ENCODE results near the gene ZGPAT. TPM values are rescaled to one million over a fixed set of nuclear protein-coding genes. Genes with fewer than 3 reads are reported as not detected.
A peak's percentile ranks its signal among the peaks of the same experiment; 100 is the strongest.

The ZGPAT gene
- polyA plus RNA-seq, 1 donor from 2014 or later, result 59.4 TPM

DNA sequence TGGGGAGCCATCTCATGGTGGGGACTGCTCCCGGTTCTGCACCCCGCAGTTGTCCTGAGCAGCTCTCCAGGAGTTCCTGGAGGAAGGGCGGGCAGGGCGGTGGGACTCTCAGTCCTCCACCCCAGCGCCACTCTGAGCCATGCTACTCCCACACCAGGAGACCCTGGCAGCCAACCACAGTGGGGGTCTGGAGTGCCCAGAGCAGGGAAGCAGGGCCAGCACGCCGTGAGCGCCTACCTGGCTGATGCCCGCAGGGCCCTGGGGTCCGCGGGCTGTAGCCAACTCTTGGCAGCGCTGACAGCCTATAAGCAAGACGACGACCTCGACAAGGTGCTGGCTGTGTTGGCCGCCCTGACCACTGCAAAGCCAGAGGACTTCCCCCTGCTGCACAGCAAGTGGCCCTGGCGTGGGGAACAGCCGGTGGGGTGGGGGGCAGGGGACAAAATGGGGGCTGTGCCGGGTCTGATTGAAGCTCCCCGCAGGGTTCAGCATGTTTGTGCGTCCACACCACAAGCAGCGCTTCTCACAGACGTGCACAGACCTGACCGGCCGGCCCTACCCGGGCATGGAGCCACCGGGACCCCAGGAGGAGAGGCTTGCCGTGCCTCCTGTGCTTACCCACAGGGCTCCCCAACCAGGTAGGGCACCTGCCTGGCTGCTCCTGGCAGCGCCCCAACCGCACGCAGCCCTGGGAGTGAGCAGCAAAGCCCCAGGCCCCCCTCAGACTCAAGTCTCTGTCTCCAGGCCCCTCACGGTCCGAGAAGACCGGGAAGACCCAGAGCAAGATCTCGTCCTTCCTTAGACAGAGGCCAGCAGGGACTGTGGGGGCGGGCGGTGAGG, 13.0 kb upstream of the ZGPAT start:
- Mint-ChIP-seq H3K36me3 (no peaks in the 10 kb centered on the region), H3K4me3 (no peak overlapping the region), H3K27me3 (no peaks in the 10 kb centered on the region), H3K4me1 (peaks cover 0 to 4% (median 0%) of the 10 kb centered on the region in 3 donors), H3K27ac (no peak overlapping the region), H3K9me3 (no peaks in the 10 kb centered on the region)

DNA sequence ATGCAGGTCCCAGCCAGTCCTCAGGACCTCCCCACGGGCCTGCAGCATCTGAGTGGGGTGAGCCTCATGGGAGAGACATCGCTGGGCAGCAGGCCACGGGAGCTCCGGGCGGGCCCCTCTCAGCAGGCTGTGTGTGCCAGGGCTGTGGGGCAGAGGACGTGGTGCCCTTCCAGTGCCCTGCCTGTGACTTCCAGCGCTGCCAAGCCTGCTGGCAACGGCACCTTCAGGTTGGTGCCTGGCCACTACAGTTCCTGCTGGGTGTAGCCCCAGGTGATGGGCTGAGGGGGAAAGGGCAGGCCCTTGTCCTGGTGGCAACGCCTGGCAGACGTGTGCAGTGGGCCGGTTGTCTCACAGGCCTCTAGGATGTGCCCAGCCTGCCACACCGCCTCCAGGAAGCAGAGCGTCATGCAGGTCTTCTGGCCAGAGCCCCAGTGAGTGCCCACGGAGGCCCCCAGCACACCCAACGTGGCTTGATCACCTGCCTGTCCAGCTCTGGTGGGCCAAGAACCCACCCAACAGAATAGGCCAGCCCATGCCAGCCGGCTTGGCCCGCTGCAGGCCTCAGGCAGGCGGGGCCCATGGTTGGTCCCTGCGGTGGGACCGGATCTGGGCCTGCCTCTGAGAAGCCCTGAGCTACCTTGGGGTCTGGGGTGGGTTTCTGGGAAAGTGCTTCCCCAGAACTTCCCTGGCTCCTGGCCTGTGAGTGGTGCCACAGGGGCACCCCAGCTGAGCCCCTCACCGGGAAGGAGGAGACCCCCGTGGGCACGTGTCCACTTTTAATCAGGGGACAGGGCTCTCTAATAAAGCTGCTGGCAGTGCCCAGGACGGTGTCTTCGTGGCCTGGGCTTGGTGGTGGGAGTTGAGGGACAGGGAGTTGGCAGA, 12.2 kb upstream of the ZGPAT start:
- H3K36me3 Mint-ChIP-seq, result no peaks in the 10 kb centered on the region
- H3K27me3 Mint-ChIP-seq, result no peaks in the 10 kb centered on the region
- no peaks in the 10 kb centered on the region for H3K9me3 Mint-ChIP-seq
- peaks cover 0 to 4% (median 0%) of the 10 kb centered on the region in 3 donors for H3K4me1 Mint-ChIP-seq
- H3K4me3 Mint-ChIP-seq, result no peak overlapping the region
- no peak overlapping the region for H3K27ac Mint-ChIP-seq

GRCh38 chr20:63696306-63696627, 11.6 kb upstream of the ZGPAT start:
- H3K27me3 Mint-ChIP-seq, result no peaks in the 10 kb centered on the region
- no peaks in the 10 kb centered on the region for H3K9me3 Mint-ChIP-seq
- H3K36me3 Mint-ChIP-seq, result no peaks in the 10 kb centered on the region
- H3K4me3 Mint-ChIP-seq, result no peak overlapping the region
- no peak overlapping the region for H3K27ac Mint-ChIP-seq
- H3K4me1 Mint-ChIP-seq, result peaks cover 0 to 4% (median 0%) of the 10 kb centered on the region in 3 donors

GRCh38 chr20:63696628-63697356, 11.0 kb upstream of the ZGPAT start, which contains the start of gene TNFRSF6B:
TNFRSF6B (plus strand) TSS chr20:63696652; CDS start chr20:63696768, 116 bp downstream.
- Mint-ChIP-seq H3K27me3 (no peaks in the 10 kb centered on the region), H3K9me3 (no peaks in the 10 kb centered on the region), H3K36me3 (no peaks in the 10 kb centered on the region), H3K27ac (no peak within 1 kb of the TSS), H3K4me1 (peaks cover 0 to 2% (median 0%) of the 10 kb centered on the region in 3 donors), H3K4me3 (peak within 1 kb of the TSS in 1 of 4 donors; percentile 74)

DNA sequence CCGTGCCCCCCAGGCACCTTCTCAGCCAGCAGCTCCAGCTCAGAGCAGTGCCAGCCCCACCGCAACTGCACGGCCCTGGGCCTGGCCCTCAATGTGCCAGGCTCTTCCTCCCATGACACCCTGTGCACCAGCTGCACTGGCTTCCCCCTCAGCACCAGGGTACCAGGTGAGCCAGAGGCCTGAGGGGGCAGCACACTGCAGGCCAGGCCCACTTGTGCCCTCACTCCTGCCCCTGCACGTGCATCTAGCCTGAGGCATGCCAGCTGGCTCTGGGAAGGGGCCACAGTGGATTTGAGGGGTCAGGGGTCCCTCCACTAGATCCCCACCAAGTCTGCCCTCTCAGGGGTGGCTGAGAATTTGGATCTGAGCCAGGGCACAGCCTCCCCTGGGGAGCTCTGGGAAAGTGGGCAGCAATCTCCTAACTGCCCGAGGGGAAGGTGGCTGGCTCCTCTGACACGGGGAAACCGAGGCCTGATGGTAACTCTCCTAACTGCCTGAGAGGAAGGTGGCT, 10.4 kb upstream of the ZGPAT start:
- no peaks in the 10 kb centered on the region for H3K27me3 Mint-ChIP-seq
- peak overlapping the region in 1 of 4 donors; percentile 74 for H3K4me3 Mint-ChIP-seq
- peaks cover 0 to 2% (median 0%) of the 10 kb centered on the region in 3 donors for H3K4me1 Mint-ChIP-seq
- H3K9me3 Mint-ChIP-seq, result no peaks in the 10 kb centered on the region
- H3K36me3 Mint-ChIP-seq, result no peaks in the 10 kb centered on the region
- H3K27ac Mint-ChIP-seq, result no peak overlapping the region

DNA sequence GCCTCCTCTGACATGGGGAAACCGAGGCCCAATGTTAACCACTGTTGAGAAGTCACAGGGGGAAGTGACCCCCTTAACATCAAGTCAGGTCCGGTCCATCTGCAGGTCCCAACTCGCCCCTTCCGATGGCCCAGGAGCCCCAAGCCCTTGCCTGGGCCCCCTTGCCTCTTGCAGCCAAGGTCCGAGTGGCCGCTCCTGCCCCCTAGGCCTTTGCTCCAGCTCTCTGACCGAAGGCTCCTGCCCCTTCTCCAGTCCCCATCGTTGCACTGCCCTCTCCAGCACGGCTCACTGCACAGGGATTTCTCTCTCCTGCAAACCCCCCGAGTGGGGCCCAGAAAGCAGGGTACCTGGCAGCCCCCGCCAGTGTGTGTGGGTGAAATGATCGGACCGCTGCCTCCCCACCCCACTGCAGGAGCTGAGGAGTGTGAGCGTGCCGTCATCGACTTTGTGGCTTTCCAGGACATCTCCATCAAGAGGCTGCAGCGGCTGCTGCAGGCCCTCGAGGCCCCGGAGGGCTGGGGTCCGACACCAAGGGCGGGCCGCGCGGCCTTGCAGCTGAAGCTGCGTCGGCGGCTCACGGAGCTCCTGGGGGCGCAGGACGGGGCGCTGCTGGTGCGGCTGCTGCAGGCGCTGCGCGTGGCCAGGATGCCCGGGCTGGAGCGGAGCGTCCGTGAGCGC, 9.8 kb upstream of the ZGPAT start:
- Mint-ChIP-seq H3K4me1 (peaks cover 0 to 2% (median 0%) of the 10 kb centered on the region in 3 donors), H3K27me3 (no peaks in the 10 kb centered on the region), H3K36me3 (no peaks in the 10 kb centered on the region), H3K27ac (peak overlapping the region in 1 of 3 donors; percentile 63), H3K9me3 (no peaks in the 10 kb centered on the region), H3K4me3 (no peak overlapping the region)

DNA sequence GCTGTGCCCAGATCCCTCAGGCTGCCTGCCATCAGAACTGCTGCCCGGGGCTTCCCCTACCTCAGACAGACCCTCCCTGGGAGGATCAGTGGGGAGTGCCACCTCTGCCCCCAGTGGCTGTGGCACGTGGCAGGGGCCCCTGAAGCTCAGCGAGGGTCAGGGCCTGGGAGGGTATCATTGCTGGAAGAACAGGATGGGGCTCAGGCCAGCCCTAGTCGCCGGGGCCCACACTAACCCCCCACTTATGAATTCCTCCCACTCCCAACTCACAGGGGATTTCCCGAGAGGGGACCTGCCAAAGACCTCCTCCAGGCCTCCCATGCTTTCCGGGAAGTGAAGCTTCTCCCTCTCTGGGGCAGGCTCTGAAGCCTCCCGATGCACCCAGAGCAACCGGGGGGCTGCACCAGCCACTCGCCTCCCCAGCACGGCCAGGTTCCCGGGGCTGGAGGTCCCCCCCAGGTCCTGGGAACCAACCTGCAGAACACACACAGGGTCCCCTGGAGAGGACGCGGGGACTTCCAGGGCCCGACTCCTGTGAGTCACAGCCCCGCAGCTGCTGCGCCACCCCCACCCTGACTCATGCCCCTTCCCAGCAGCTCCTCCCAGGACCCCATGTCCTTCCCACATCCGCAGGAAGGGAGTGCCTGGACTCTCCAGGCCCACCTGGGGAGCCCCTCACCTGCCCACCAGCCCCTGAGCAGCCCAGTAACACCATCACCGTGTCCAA, 8.9 kb upstream of the ZGPAT start:
- H3K36me3 Mint-ChIP-seq, result no peaks in the 10 kb centered on the region

GRCh38 chr20:63699466-63700198, 8.2 kb upstream of the ZGPAT start:
- H3K4me3 Mint-ChIP-seq, result no peak overlapping the region
- no peaks in the 10 kb centered on the region for H3K9me3 Mint-ChIP-seq
- H3K27ac Mint-ChIP-seq, result peak overlapping the region in 1 of 3 donors; percentile 53
- peaks cover 0 to 2% (median 0%) of the 10 kb centered on the region in 3 donors for H3K4me1 Mint-ChIP-seq
- H3K27me3 Mint-ChIP-seq, result no peaks in the 10 kb centered on the region
- H3K36me3 Mint-ChIP-seq, result no peaks in the 10 kb centered on the region

More for the DNA sequence above, 8.9 kb upstream of the ZGPAT start:
- H3K27ac Mint-ChIP-seq, result peak overlapping the region in 1 of 3 donors; percentile 53
- H3K4me1 Mint-ChIP-seq, result peaks cover 0 to 2% (median 0%) of the 10 kb centered on the region in 3 donors
- H3K9me3 Mint-ChIP-seq, result no peaks in the 10 kb centered on the region
- H3K27me3 Mint-ChIP-seq, result no peaks in the 10 kb centered on the region
- no peak overlapping the region for H3K4me3 Mint-ChIP-seq

GRCh38 chr20:63700199-63701050, 7.4 kb upstream of the ZGPAT start:
- Mint-ChIP-seq H3K27ac (peak overlapping the region in 1 of 3 donors; percentile 56), H3K4me3 (no peak overlapping the region), H3K27me3 (no peaks in the 10 kb centered on the region), H3K36me3 (no peaks in the 10 kb centered on the region), H3K4me1 (peaks cover 0 to 2% (median 0%) of the 10 kb centered on the region in 3 donors), H3K9me3 (no peaks in the 10 kb centered on the region)

DNA sequence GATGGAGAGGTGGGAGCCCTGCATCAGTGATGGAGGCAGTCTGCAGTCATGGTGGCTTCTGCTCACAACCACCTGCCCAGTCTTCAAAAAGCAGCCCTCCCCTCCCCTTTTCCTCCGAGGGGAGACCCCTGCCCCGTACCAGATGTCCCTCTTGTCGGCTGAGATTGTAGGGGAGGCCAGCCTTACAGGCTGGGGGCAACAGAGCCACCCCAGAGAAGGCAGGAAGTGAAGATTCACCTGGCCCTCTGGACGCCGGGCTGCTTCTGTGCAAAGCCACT, 6.8 kb upstream of the ZGPAT start:
- no peak overlapping the region for H3K4me3 Mint-ChIP-seq
- H3K9me3 Mint-ChIP-seq, result no peaks in the 10 kb centered on the region

GRCh38 chr20:63701329-63702035, 6.4 kb upstream of the ZGPAT start:
- Mint-ChIP-seq H3K4me1 (peaks cover under 1 to 8% (median 2%) of the 10 kb centered on the region in 3 donors), H3K4me3 (peak overlapping the region in 1 of 4 donors; percentile 5)

More for the DNA sequence above, 6.8 kb upstream of the ZGPAT start:
- Mint-ChIP-seq H3K27ac (no peak overlapping the region), H3K4me1 (peaks cover 0 to 5% (median 0%) of the 10 kb centered on the region in 3 donors), H3K36me3 (no peaks in the 10 kb centered on the region), H3K27me3 (no peaks in the 10 kb centered on the region)

GRCh38 chr20:63702036-63702665, 5.7 kb upstream of the ZGPAT start:
- H3K4me3 Mint-ChIP-seq, result no peak overlapping the region
- H3K4me1 Mint-ChIP-seq, result peaks cover 4 to 12% (median 9%) of the 10 kb centered on the region in 3 donors
- no peaks in the 10 kb centered on the region for H3K27me3 Mint-ChIP-seq
- no peaks in the 10 kb centered on the region for H3K36me3 Mint-ChIP-seq
- H3K9me3 Mint-ChIP-seq, result no peaks in the 10 kb centered on the region
- H3K27ac Mint-ChIP-seq, result no peak overlapping the region

More at GRCh38 chr20:63701329-63702035, 6.4 kb upstream of the ZGPAT start:
- H3K36me3 Mint-ChIP-seq, result no peaks in the 10 kb centered on the region
- H3K27me3 Mint-ChIP-seq, result no peaks in the 10 kb centered on the region
- H3K27ac Mint-ChIP-seq, result no peak overlapping the region
- no peaks in the 10 kb centered on the region for H3K9me3 Mint-ChIP-seq

Measured in IgD-negative memory B cell (primary cell).